HG02610 (cell line): Measurements from ENCODE around the gene ZNF587.
"Not testable (repeated sequence)": the region's sequence is repeated elsewhere in the genome, so short reads cannot be mapped to it uniquely, and the experiment has no call there.

Source experiments
- ATAC-seq: cut with Tn5 transposase; IDR thresholded peaks from one replicate; pipeline ENCODE4 v1.9.1; 2021; ENCODE audit warnings: mild to moderate bottlenecking, moderate library complexity; ENCODE audit not compliant: unreplicated experiment

ZNF587 gene

DNA sequence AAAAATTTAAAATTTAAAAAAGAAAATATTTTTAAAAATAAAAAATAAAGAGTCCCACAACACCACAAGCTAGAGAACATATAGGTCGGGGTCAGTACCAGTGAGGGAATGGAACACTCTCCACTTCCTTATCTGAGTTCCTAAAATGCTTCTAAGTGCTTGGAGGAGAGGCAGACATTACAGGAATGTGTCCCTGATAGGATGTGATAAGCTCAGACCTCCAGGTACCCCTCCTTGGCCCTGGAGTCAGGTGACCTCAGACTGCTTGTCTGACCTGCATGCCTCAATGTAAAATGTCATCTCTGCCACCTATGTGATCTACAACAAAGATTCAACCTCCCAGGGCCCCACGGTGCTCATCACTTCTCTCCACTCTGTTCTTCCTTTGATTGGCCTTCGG lies 36.4 kb downstream of the ZNF587 start:
- ATAC-seq, result no peak

- ATAC-seq, result no peak
These were observed 37.7 kb downstream of the ZNF587 start for GRCh38 chr19:57887195-57887941.

DNA sequence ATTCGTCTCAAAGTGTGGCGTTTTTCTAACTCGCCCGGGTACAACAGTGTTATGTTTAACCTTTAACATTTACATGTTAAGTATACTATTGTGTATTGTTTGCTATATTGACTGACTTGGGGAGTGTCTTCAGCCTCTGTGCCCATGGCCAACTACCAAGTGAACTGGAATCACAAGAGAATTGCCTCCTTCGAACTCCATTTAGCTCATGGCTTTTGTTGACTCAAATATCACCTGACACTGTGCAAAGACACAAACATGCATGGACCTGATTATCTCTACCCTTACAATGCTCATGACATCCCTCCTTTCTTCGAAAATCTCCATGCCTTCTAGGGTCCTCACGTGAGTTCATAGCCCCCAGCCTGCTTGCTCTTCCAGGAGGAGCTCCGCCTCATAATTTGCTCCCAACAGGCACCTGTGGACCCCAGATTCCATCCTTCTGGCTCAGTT lies 38.5 kb downstream of the ZNF587 start:
- no peak for ATAC-seq

DNA sequence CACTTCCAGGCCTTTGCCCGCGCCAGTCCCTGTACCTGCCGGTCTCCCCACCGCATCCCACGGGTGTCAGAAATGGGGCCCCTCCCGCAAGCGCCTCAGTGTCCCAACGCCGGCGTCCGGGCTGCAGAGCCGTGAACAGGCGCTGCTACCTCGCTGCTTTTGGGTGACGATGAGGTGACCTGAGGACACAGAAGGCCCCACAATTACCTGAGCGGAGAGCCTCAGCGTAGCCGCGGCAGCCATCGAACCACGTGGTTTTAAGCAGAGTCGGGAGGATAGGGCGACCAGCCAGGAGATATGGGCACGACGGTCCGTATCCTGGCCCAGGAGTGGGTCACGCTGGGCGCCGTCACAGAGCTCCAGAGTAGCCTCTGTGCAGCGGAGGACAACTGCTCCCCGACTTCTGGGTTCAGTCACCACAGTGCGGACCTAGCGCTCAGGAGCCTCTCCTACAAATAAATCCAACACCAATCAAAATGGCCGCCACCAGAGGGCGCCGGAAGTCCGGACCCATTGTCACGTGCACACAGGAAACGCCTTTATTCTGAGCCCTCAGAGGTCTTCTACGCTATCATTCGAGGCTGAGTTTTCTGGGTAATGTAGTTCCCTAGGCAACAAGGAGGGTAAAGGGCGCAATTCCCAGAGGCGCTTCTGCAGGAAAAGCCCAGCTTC lies 39.0 kb downstream of the ZNF587 start, which contains the start of gene ZNF814:
ZNF814 (minus strand) TSS at position 478 of the 672 bp plus-strand sequence; CDS start at position 243, 235 bp downstream.
- no peak for ATAC-seq

GRCh38 chr19:57890706-57891105 lies 41.0 kb downstream of the ZNF587 start:
- not testable (repeated sequence) for ATAC-seq

DNA sequence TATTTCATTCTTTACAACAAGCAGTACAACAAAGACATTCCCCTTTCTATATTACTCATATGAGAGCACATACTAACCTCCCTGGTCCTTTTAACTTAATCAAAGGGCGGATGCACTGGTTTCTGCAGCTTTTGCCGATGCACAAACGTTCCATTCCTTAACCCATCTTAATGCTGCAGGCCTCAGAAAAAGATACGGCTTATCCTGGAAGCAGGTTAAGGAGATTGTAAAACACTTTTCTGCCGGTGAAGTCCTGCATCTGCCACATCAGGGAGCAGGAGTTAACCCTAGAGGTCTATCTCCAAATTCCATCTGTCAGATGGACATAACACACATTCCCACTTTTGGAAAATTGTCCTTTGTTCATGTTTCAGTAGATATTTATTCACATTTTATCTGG lies 50.7 kb downstream of the ZNF587 start:
- ATAC-seq, result no peak

- no peak for ATAC-seq
These were observed 54.0 kb downstream of the ZNF587 start for GRCh38 chr19:57903618-57904184.

GRCh38 chr19:57905258-57905657 lies 55.6 kb downstream of the ZNF587 start:
- ATAC-seq, result no peak

DNA sequence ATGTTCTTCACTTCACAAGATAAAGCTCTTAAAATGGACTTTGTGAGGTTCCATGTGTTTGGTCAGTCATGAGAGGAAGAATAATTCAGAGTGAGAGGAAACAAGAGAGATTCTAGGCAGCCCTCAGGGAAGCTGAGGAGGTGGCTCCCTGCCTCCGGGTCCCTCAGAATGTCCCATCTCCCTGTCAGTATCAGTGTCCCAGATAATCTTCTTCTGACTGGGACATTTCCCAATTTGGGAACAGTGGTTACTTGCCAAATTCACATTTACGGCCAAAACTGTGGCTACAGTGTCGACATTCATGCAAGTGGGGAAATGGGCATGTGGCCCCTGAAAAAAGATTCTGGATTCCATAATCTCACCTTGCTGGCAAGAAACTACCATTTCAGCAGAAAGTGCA lies 57.7 kb downstream of the ZNF587 start:
- ATAC-seq, result no peak

DNA sequence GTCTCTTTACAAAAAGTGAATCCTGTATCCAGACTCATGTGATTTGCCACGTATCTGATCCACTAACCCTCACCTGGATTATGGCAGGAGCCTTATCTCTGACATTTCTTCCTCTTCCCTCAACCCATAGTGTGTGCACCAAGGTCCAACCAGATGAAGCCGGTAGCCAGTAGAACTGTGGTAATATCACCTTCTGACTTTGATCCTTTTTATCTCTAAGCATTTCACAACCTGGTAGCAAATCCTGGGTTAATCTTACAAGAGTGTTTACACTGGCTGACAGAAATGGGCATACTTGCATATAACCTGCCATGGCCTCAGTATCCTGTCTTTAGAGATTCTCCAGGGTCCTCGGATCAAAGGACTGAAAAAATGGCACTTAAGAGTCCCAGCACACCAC lies 64.9 kb downstream of the ZNF587 start:
- ATAC-seq, result no peak
